Urinary bladder (tissue), 4 donors: ENCODE measurements around the gene LIN7C. TPM values are rescaled to one million over a fixed set of nuclear protein-coding genes. Genes with fewer than 3 reads are reported as not detected.

ENCODE experiments used
- DNase-seq: peaks from one replicate; pipeline ENCODE4 v3.0.0-alpha.2; 2015; ENCODE audit errors: extremely low spot score
- H3K27ac ChIP-seq: one replicate; pipeline ENCODE4 v1.5.1; 2013; ENCODE audit warnings: low read depth, mild to moderate bottlenecking, moderate library complexity
- H3K36me3 ChIP-seq: one replicate; pipeline ENCODE4 v1.6.1; 2013; ENCODE audit warnings: mild to moderate bottlenecking, moderate library complexity; ENCODE audit not compliant: insufficient read depth
- H3K4me1 ChIP-seq: one replicate; pipeline ENCODE4 v1.6.1; 2013; ENCODE audit warnings: mild to moderate bottlenecking, moderate library complexity; ENCODE audit not compliant: insufficient read depth
- H3K4me3 ChIP-seq: one replicate; pipeline ENCODE4 v1.5.1; 2013; ENCODE audit warnings: low read depth, low read length
- WGBS: extraction: QIAGEN DNeasy Blood & Tissue Kit; methylation state at CpG from one replicate; pipeline ENCODE4 v1.1.7; 2013; 5-methylcytosine and 5-hydroxymethylcytosine counted together
- polyA plus RNA-seq: library from polyadenylated mRNA; stranded (reverse); fragments of 200-250 nt; gene quantifications from one replicate; pipeline ENCODE4 v1.2.3, GENCODE V29; 2013
- total RNA-seq: library from RNA; depleted of rRNA; stranded (reverse); fragments of >200 nt; gene quantifications from one replicate; pipeline ENCODE4 v1.2.3, GENCODE V29; 2014
- donor health status: healthy with polysubstance abuse.
- donor health status: healthy.

Gene LIN7C
- total and polyA plus RNA-seq, 2 donors, result 6.8 to 93.1 TPM

- Histone ChIP-seq H3K36me3 (no peaks in the 10 kb centered on the region), H3K4me1 (no peaks in the 10 kb centered on the region), H3K4me3 (peak overlapping the region; percentile 95), H3K27ac (peak overlapping the region; percentile 81)
- DNase-seq, result no peak
- under 1% methylated on average over 77 of the region's 79 CpGs for WGBS
These were observed 34.8 kb downstream of the LIN7C start for GRCh38 chr11:27471589-27472397.

DNA sequence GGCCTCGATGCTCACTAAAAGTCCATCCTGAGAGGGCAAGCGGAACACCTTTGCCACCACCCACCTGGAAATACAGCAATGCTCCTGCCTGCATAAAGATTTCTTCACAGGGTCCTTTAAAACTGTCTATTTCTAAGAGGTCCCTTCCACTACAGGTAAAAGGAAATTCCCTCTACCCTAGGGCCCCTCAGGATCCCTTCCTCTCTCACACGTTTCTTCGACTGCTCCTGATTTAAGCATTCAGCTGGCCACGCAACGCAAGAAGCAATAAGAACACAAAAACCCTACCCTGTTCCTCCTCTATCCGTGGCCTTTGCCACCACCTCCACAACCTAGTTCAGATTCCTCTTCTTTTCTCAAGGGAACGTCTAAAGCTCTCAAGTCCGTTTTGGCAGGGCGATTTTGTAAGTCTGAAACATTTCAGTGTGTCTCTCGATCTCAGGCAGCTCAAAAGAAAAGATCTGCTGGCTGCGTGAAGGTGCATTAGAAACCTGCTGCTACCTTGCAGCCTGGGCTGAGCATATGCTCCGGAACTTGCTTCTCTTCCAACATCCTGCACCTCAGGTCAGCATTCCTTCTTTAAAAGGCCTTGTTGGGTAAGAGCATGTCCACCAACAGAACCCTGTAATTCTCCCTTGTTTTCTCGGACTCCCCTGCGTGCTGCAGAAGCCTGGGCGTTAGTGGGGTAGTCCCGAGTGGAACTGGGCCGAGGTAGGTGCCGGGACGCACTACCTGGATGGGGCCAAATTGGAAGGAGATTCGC is 35.6 kb downstream of the LIN7C start:
- Histone ChIP-seq H3K4me1 (no peaks in the 10 kb centered on the region), H3K36me3 (no peaks in the 10 kb centered on the region), H3K4me3 (peak overlapping the region; percentile 95), H3K27ac (no peak overlapping the region)
- WGBS, result 37% methylated on average over 21 of the region's 21 CpGs
- DNase-seq, result no peak

DNA sequence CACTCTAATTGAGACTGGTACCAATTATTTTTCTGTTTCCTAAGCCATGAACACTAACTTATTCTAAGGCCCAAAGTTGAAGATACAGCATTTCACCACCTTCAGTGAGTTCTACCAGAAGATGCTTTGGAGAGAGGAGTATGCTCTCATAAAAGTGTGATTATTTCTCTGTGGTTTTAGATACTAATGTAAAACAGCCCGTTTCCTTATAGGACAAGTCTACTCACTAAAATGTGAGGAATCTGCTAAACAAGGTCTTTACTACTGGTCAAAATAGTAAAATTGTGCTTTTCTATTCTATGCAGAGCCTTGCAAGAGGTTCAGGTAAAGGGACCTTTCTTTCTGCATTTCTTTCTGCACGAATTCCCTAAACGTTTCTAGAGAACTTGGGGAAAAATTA is 36.4 kb downstream of the LIN7C start:
- no peaks in the 10 kb centered on the region for H3K36me3 ChIP-seq
- no peak for DNase-seq
- no peaks in the 10 kb centered on the region for H3K4me1 ChIP-seq
- no peak overlapping the region for H3K4me3 ChIP-seq
- H3K27ac ChIP-seq, result no peak overlapping the region
- 64% methylated on average over 3 of the region's 3 CpGs for WGBS

- H3K36me3 ChIP-seq, result no peaks in the 10 kb centered on the region
- H3K4me1 ChIP-seq, result no peaks in the 10 kb centered on the region
- no peak for DNase-seq
- no peak overlapping the region for H3K4me3 ChIP-seq
- H3K27ac ChIP-seq, result no peak overlapping the region
- 67% methylated on average over 8 of the region's 8 CpGs for WGBS
These were observed 37.4 kb downstream of the LIN7C start for GRCh38 chr11:27468995-27469695.

DNA sequence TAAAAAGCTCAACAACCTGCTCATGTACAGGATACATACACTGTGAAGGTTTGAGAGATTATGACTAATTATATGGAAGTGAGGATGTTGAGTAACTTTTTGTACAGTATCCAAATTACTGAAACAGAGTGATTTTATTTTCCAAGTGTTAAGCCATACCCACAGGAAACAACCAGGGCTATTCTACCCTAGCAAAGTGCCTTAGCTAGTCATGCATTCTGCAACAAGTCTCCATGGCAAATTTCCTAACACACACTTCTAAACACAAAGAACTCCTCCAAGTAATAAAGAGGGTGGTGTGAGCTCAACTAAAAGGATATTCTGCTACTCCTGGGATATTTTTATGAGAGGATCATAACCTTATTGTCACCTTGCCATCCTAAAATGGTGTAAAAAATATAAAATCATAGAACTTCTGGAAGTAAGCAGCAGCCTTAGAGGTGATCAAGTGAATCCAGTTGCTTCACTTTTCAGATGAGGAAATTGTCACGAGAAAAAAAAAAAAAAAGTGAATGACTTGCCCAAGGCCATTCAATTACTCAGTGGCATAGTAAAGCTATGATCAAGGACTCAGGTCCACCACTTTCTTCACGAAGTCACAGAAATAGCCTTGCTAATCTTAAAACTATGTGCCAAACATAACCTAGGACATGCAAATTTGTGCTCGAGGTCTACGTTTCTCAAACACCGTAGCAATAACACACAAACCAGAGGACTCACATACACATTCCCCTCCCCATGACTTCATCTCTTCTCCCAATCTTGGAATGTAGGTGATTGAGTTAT is 38.2 kb downstream of the LIN7C start:
- H3K27ac ChIP-seq, result no peak overlapping the region
- H3K4me1 ChIP-seq, result no peaks in the 10 kb centered on the region
- no peak overlapping the region for H3K4me3 ChIP-seq
- DNase-seq, result no peak
- no peaks in the 10 kb centered on the region for H3K36me3 ChIP-seq
- WGBS, result 72% methylated on average over 5 of the region's 5 CpGs

DNA sequence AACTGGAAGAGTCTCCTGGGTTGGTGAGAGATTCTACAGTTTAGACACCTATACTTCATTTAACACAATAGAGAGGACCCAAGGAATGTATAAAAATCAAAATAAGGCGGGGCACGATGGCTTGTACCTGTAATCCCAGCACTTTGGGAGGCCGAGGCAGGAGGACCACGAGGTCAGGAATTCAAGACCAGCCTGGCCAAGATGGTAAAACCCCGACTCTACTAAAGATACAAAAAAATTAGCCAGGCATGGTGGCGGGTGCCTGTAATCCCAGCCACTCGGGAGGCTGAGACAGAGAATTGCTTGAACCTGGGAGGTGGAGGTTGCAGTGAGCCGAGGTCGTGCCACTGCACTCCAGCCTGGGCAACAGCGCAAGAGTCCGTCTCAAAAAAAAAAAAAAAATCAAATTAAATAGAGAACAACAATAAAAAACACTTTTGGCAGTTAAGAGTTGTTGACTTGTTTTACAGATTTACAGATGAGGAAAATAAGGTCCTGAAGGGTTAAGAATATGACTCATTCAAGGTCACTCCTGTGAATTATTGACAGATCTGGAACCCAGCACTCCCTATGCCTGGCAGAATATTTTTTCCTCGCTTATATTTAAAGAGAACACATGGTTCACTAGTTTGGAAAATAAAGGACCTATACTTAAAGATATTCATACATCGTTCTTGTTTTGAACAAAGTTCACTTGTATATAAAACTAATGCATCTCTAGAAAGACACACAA is 39.2 kb downstream of the LIN7C start:
- H3K27ac ChIP-seq, result peak overlapping the region; percentile 23
- 93% methylated on average over 13 of the region's 13 CpGs for WGBS
- H3K36me3 ChIP-seq, result no peaks in the 10 kb centered on the region
- no peak for DNase-seq
- H3K4me3 ChIP-seq, result no peak overlapping the region
- H3K4me1 ChIP-seq, result no peaks in the 10 kb centered on the region

DNA sequence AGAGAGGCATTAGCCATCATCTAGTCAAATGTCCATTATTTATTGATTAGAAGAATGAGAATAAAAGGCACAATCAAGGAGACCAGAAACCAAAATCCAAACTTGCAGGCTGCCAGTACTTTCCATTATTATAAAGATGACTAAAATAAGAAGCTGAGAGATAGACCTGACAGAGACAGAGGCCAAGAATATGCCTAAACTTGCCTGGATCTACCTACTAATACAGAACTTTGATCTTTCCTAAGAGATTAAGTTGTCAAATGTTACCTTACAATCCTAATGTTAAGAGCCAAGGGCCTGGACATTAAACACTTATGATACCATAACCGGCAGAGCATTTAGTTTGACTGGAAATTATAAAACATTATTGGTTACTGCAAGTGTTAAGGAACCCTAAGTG is 40.2 kb downstream of the LIN7C start:
- H3K27ac ChIP-seq, result no peak overlapping the region
- H3K36me3 ChIP-seq, result no peaks in the 10 kb centered on the region
- H3K4me3 ChIP-seq, result no peak overlapping the region
- WGBS, result 58% methylated on average over 1 of the region's 1 CpG
- no peaks in the 10 kb centered on the region for H3K4me1 ChIP-seq
- no peak for DNase-seq

- 64% methylated on average over 3 of the region's 3 CpGs for WGBS
- peak overlapping the region; percentile 38 for H3K27ac ChIP-seq
These were observed 40.9 kb downstream of the LIN7C start for GRCh38 chr11:27465629-27466028.

DNA sequence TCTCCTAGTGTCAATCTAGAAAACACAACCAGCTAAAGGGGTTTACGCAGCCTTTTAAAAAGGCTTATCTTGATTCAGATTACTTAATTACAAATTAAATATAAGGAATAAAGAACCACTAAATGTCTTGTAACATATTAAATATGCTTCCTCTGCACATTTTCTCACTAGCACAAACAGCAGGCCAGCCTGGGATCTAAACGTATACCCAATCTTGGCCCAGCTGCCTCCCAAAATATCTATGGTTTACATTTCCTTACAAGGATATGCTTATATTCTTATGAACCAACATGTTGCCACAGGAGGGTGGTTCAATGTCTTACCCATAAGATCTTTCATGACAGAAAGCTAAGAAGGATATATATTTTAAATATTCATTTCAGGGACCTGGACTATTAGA is 41.7 kb downstream of the LIN7C start:
- Histone ChIP-seq H3K4me1 (no peaks in the 10 kb centered on the region), H3K4me3 (no peak overlapping the region), H3K27ac (no peak overlapping the region), H3K36me3 (no peaks in the 10 kb centered on the region)
- WGBS, result 66% methylated on average over 2 of the region's 2 CpGs
- no peak for DNase-seq

More at GRCh38 chr11:27465629-27466028, 40.9 kb downstream of the LIN7C start:
- Histone ChIP-seq H3K36me3 (no peaks in the 10 kb centered on the region), H3K4me3 (no peak overlapping the region), H3K4me1 (no peaks in the 10 kb centered on the region)
- DNase-seq, result no peak

DNA sequence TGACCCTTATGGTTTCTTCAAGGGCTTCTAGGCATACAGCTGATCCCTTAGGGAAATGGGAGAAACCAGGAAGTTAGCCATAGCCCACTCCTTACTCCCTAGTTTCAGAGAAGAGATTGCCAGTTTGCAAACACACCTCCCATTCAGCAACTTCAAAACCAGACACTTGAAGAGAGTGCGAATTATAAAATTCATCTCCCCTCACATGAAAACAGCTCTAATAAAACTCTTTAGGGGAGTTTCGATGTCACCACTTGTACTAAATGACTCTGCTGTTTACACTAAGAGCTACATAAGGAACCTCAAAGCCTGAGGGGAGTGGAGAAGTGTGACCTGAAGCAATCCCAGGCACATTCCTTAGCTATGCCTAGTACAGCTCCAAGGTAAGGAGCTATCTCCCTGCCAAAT is 42.3 kb downstream of the LIN7C start:
- 59% methylated on average over 2 of the region's 2 CpGs for WGBS
- no peak overlapping the region for H3K27ac ChIP-seq
- H3K4me1 ChIP-seq, result no peaks in the 10 kb centered on the region
- no peak for DNase-seq
- no peak overlapping the region for H3K4me3 ChIP-seq
- no peaks in the 10 kb centered on the region for H3K36me3 ChIP-seq

DNA sequence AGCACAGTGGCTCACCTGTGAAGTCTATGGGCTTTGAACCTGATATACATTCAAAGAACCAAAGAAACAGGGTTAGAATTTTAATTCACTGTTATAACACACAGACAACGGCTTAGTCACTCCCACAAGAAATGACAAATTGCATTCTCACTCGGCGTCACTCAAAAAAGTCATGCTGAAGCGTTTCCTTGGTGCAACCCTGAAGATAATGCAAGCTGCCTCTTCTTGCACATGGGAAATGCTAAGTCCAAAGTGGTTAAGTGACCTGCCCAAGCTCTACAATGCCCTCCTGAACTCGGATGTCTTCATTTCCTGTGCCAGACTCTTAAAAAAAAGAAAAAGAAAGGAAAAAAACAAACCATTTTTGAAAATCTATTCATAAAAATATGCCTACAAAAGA is 44.0 kb downstream of the LIN7C start:
- DNase-seq, result no peak
- no peak overlapping the region for H3K27ac ChIP-seq

GRCh38 chr11:27460158-27460978 is 46.2 kb downstream of the LIN7C start:
- Histone ChIP-seq H3K27ac (no peak overlapping the region), H3K4me1 (no peaks in the 10 kb centered on the region), H3K4me3 (no peak overlapping the region), H3K36me3 (no peaks in the 10 kb centered on the region)
- DNase-seq, result no peak
- 91% methylated on average over 5 of the region's 5 CpGs for WGBS

More for the DNA sequence above, 44.0 kb downstream of the LIN7C start:
- Histone ChIP-seq H3K4me1 (no peaks in the 10 kb centered on the region), H3K4me3 (no peak overlapping the region), H3K36me3 (no peaks in the 10 kb centered on the region)
- 80% methylated on average over 5 of the region's 5 CpGs for WGBS
